ENCODE results near the gene PTCD2. TPM values are rescaled to one million over a fixed set of nuclear protein-coding genes. Genes with fewer than 3 reads are reported as not detected.
"Not testable (repeated sequence)": the region's sequence is repeated elsewhere in the genome, so short reads cannot be mapped to it uniquely, and the experiment has no call there.

PTCD2 gene
- total RNA-seq, 4 donors from 2014 or later = 2.7 to 7.2 (median 5.4) TPM

- Histone ChIP-seq H3K27me3 (no peaks in the 10 kb centered on the region), H3K4me1 (peaks cover 0 to 31% (median 3%) of the 10 kb centered on the region in 3 donors), H3K9me3 (no peaks in the 10 kb centered on the region), H3K4me3 (no peak overlapping the region), H3K36me3 (peaks cover 0 to 57% of the 10 kb centered on the region in 2 donors), H3K27ac (no peak overlapping the region)
- ATAC-seq = no peak
- WGBS, 2 donors (ENCODE audit: low coverage in 1 of 2) = 36 to 100% methylated on average over 1 of the region's 1 CpG
- no peak for TF ChIP-seq POLR2AphosphoS5 (IDR thresholded peaks at IDR 0.05)
- no peak for TF ChIP-seq POLR2A (IDR thresholded peaks at IDR 0.05)
- no peak for TF ChIP-seq EP300 (IDR thresholded peaks at IDR 0.05)
- TF ChIP-seq CTCF (IDR thresholded peaks at IDR 0.05) = no peak
Observed at GRCh38 chr5:72313141-72313540, 7.0 kb upstream of the PTCD2 start.

- peaks cover 0 to 50% of the 10 kb centered on the region in 2 donors for H3K36me3 ChIP-seq
- H3K4me3 ChIP-seq = no peak overlapping the region
- peak overlapping the region in 2 of 4 donors; percentile 28 to 41 for H3K27ac ChIP-seq
- peaks cover 0 to 39% (median 3%) of the 10 kb centered on the region in 3 donors for H3K4me1 ChIP-seq
- H3K9me3 ChIP-seq = no peaks in the 10 kb centered on the region
- ATAC-seq = no peak
- peak in 2 of 4 experiments; percentile 25 to 38 for TF ChIP-seq CTCF (IDR thresholded peaks at IDR 0.05)
- TF ChIP-seq POLR2AphosphoS5 (IDR thresholded peaks at IDR 0.05) = no peak
- no peaks in the 10 kb centered on the region for H3K27me3 ChIP-seq
- WGBS, 2 donors (ENCODE audit: low coverage in 1 of 2) = 74 to 100% methylated on average over 2 to 3 of the region's 3 CpGs
Observed at GRCh38 chr5:72314571-72315172, 5.5 kb upstream of the PTCD2 start.

GRCh38 chr5:72319435-72319975 lies 668 bp upstream of the PTCD2 start:
- peaks cover 2 to 44% (median 5%) of the 10 kb centered on the region in 3 donors for H3K4me1 ChIP-seq
- 2 to 5% methylated on average over 19 to 22 of the region's 28 CpGs for WGBS, 2 donors (ENCODE audit: low coverage in 1 of 2)
- not testable (repeated sequence) for H3K9me3 ChIP-seq, H3K27me3 ChIP-seq, ATAC-seq
- peaks cover 0 to 29% of the 10 kb centered on the region in 2 donors for H3K36me3 ChIP-seq
- peak overlapping the region; percentile 40 to 86 (median 86) for H3K27ac ChIP-seq
- peak overlapping the region; percentile 83 to 92 for H3K4me3 ChIP-seq

- WGBS, 2 donors (ENCODE audit: low coverage in 1 of 2) = 85 to 90% methylated on average over 5 of the region's 5 CpGs
- H3K36me3 ChIP-seq = peaks cover 0 to 59% of the 10 kb centered on the region in 2 donors
Observed at GRCh38 chr5:72324189-72324825, 4.1 kb downstream of the PTCD2 start.

More at GRCh38 chr5:72324189-72324825, 4.1 kb downstream of the PTCD2 start:
- Histone ChIP-seq H3K4me3 (no peak overlapping the region), H3K27ac (no peak overlapping the region), H3K27me3 (no peaks in the 10 kb centered on the region), H3K4me1 (peaks cover 0 to 20% (median 5%) of the 10 kb centered on the region in 3 donors), H3K9me3 (no peaks in the 10 kb centered on the region)
- TF ChIP-seq CTCF (IDR thresholded peaks at IDR 0.05) = no peak
- TF ChIP-seq POLR2AphosphoS5 (IDR thresholded peaks at IDR 0.05) = no peak
- no peak for TF ChIP-seq POLR2A (IDR thresholded peaks at IDR 0.05)
- ATAC-seq = no peak
